GM13976 (cell line): ENCODE results near the gene TNFRSF25.

Source experiments
- DNase-seq: peaks from one replicate; pipeline ENCODE4 v3.0.0; 2012; ENCODE audit warnings: low spot score
- CTCF ChIP-seq: IDR thresholded peaks from 2 replicates; pipeline ENCODE4 v1.5.1; 2012; ENCODE audit warnings: borderline replicate concordance, mild to moderate bottlenecking; ENCODE audit not compliant: insufficient read depth; ENCODE audit errors: extremely low read depth, missing control alignments, control extremely low read depth
- in situ Hi-C: fragments of 300-500 bp; cut with MboI; formaldehyde crosslinking; loops from one replicate; pipeline ENCODE4 v1.12.0; 2022; ENCODE audit warnings: low sequenced_read_pairs, mixed read lengths, inconsistent platforms; ENCODE audit not compliant: unreplicated experiment

The TNFRSF25 gene

GRCh38 chr1:6491966-6492365, 26.0 kb upstream of the TNFRSF25 start:
- DNase-seq, result no peak
- in situ Hi-C loops, result no loop called here
- no peak for TF ChIP-seq CTCF

DNA sequence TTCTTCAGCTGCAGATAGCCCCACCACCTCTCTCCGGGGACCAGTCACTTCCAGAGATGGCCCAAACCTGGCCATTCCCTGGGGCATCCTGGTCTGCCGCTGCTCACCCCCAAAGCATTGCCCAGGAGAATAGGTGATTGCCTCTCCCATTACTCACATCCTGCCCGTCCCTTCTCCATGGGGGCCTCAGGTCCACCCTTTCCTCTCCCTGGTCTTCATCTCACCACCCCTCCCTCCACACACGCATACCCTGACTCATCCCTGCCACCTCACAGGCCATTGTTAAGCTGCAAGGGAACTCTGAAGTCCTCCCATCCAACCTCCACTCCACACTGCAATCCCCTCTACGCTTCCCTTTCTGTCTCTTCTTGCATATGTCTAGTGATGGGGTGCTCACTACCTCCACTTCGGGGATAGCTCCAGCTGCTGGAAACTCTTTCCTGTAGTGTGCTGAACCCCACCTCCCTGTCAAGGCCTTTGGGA, 25.5 kb upstream of the TNFRSF25 start, which contains the start of gene PLEKHG5:
PLEKHG5 (minus strand) TSS at position 188 of the 483 bp plus-strand sequence. CDS start 14,096 bp downstream, outside the sequence.
- in situ Hi-C loops, result no loop called here
- TF ChIP-seq CTCF, result no peak
- DNase-seq, result no peak

GRCh38 chr1:6491081-6491449, 25.1 kb upstream of the TNFRSF25 start:
- no peak for TF ChIP-seq CTCF
- no peak for DNase-seq
- in situ Hi-C loops, result no loop called here

GRCh38 chr1:6490181-6491080, 24.5 kb upstream of the TNFRSF25 start:
- TF ChIP-seq CTCF, result no peak
- in situ Hi-C loops, result no loop called here

DNA sequence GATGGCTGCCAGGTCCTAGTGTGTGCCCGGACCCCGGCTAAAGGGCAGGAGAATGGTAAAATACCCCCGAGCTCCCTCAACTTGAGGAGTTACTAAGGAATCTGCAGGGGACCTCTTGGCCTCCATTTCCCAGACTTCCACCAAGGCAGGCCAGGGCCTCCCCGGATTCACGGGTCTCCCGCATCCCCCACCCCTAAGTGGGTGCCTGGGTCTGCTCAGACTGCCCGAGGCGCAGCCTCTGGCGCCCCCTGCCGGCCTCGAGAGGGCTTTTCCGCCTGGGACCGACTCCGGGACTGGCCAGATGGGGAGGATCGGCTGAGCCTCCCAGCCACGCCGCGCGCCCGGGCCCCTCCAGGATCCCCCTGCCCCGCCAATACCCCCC, 23.8 kb upstream of the TNFRSF25 start:
- TF ChIP-seq CTCF, result peak; percentile 95
- in situ Hi-C loops, result no loop called here
- DNase-seq, result peak; percentile 96

More at GRCh38 chr1:6490181-6491080, 24.5 kb upstream of the TNFRSF25 start:
- DNase-seq, result peak; percentile 82

DNA sequence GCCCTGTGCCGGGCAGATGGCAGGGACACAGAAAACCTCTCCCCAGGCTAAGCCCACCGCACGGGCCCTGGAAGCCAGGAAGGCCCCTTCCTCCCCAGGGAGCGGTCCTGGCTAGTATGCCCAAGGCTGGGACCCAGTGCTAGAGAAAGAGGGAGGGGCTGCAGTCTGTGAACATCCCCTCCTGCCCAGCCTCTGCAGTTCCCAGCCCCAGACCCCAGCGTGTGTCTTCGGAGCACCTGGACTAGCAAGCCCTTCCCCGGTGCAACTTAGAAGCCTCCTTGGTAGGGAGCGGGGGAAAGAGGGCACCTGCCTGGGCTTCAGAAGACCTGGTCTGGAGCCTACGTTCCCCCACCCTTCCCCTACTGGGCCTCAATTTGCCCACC, 23.4 kb upstream of the TNFRSF25 start:
- in situ Hi-C loops, result no loop called here
- no peak for TF ChIP-seq CTCF
- no peak for DNase-seq
